ENCODE results near the gene EDC4.
"Not testable (repeated sequence)": the region's sequence is repeated elsewhere in the genome, so short reads cannot be mapped to it uniquely, and the experiment has no call there.

Gene EDC4

GRCh38 chr16:67848118-67848517 lies 24.7 kb upstream of the EDC4 start:
- DNase-seq (ENCODE audit: low read depth in 2 of 2) = no peak

DNA sequence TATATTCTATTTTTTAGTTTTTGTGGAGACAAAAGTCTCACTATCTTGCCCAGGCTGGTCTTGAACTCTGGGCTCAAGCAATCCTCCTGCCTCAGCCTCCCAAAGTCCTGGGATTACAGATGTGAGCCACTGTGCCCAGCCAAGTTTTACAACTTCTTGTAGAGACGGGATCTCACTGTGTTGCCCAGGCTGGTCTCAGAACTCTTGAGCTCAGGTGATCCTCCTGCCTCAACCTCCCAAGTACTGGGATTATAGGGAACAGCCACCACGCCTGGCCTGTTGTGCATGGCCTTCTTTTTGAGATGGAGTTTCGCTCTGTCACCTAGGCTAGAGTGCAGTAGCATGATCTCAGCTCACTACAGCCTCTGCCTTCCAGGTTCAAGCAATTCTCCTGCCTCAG lies 19.2 kb upstream of the EDC4 start:
- no peak for DNase-seq (ENCODE audit: low read depth in 2 of 2)

GRCh38 chr16:67855789-67856188 lies 17.1 kb upstream of the EDC4 start:
- no peak for DNase-seq (ENCODE audit: low read depth in 2 of 2)

DNA sequence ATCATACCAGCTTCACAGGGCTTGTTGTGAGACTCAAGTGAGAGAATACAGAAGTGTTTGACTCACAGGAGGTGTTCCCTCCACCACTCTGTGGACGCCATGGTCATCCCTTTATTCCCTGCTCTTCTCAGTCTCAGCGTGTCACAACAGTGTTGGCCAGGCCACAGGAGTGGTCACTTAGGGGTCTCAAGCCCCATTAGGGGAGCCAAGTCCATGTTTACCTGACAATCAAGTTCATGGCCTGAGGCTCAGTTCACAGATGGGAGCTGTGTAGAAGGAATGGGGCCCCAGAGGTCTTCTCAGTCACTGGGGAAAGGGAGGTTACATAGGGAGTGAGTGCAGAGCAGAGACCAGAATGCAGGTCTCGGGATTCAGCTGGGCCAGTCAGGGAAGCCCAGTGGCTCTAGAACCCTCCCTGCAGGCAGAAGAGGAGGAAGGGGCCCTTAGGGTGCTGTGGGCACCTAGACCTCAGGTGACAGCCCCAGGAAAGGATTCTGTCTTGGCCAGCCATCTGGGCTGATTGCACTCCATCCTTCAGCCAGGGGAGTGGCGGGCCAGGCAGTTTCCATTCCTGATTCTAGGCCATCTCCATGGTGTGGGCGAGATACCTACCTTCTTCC lies 15.8 kb upstream of the EDC4 start:
- DNase-seq (ENCODE audit: low read depth in 2 of 2) = no peak

- DNase-seq (ENCODE audit: low read depth in 2 of 2) = no peak
These were observed 15.2 kb upstream of the EDC4 start for GRCh38 chr16:67857547-67858233.

GRCh38 chr16:67858500-67858899 lies 14.4 kb upstream of the EDC4 start:
- no peak for DNase-seq (ENCODE audit: low read depth in 2 of 2)

- DNase-seq (ENCODE audit: low read depth in 2 of 2) = no peak
These were observed 12.1 kb upstream of the EDC4 start for GRCh38 chr16:67860589-67861398.

GRCh38 chr16:67861877-67862276 lies 11.0 kb upstream of the EDC4 start:
- DNase-seq (ENCODE audit: low read depth in 2 of 2) = no peak

DNA sequence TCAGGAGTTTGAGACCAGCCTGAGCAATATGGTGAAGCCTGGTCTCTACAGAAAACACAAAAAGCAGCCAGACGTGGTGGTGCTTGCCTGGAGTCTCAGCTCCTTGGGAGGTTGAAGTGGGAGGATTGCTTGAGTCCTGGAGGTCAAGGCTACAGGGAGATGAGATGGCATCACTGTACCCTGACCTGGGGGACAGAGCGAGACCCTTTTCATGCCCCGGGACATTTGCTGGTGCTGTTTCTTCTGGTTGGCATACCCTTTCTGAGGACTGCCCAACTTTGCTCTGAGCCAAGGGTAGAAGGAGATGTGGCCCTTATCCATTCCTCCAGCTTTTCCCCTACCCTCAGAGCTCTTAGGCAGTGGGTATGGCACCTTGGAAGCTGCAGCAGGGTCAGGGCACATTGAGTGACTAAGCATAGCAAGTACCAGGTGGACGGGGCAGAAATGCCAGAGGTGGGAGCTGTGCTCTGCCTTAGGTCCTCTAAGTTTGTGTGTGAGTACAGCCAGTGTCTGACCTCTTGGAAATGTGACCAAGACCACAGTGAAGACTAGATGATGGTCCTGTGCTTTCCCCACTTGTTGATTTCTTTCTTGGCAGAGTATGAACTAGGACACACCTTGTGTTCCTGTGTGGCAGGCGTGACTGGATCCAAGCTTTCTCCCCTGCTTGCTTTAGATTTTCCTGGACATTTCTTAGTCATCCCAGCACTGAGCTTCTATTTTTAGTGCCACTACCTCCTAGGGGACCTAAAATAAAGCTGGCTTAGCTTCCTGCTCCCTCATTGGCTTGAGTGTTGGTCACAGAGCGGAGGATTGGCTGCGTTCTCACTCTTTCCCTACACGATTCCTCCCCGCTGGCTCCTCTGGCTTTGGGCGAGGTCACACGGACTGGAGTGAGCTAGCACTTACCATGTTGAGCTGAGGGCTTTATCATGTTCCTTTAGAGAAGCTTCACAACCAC lies 9.9 kb upstream of the EDC4 start:
- no peak for DNase-seq (ENCODE audit: low read depth in 2 of 2)

- not testable (repeated sequence) for DNase-seq (ENCODE audit: low read depth in 2 of 2)
These were observed 8.8 kb upstream of the EDC4 start for GRCh38 chr16:67864044-67864443.

- DNase-seq (ENCODE audit: low read depth in 2 of 2) = no peak
These were observed 8.3 kb upstream of the EDC4 start for GRCh38 chr16:67864594-67864993.

DNA sequence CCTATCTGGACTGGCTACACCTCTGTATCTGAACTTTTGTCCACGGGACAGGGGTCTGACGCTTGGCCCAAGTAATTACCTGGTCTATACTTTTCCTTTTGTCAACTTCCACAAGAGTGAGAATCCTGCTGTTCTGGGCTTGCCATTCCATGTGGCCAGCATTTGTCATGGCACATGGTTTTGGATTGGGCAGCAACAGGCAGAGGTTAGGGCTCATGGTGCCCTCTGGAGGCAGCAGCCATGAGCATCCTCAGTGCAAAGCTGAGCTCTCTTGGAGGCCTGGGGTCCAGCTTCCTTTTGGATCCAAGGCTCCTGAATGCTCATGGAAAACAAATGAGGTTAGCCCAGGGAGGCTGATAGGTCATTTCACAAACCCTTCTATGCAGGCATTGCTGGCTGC lies 7.5 kb upstream of the EDC4 start:
- no peak for DNase-seq (ENCODE audit: low read depth in 2 of 2)

GRCh38 chr16:67868290-67868689 lies 4.6 kb upstream of the EDC4 start:
- DNase-seq (ENCODE audit: low read depth in 2 of 2) = no peak

DNA sequence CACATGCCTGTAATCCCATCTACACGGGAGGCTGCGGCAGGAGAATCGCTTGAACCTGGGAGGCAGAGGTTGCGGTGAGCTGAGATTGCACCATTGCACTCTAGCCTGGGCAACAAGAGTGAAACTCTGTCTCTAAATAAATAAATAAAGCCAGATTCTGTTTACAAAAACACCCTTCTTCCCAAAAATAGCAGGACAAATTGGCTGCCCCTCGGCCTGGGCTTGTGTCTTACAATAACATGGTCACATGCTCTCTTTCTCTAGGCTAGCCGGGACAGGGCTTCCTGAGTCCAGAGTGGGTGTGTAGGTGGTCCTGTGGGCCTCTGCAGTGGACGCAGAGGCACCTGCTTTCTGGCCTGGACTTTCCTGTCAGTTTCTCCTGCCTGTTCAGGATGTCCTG lies 3.2 kb upstream of the EDC4 start:
- no peak for DNase-seq (ENCODE audit: low read depth in 2 of 2)

- no peak for DNase-seq (ENCODE audit: low read depth in 2 of 2)
These were observed 1.6 kb upstream of the EDC4 start for GRCh38 chr16:67871256-67871655.

GRCh38 chr16:67872131-67872630 lies 671 bp upstream of the EDC4 start:
- no peak for DNase-seq (ENCODE audit: low read depth in 2 of 2)

GRCh38 chr16:67873435-67874370 lies 851 bp downstream of the EDC4 start:
- no peak for DNase-seq (ENCODE audit: low read depth in 2 of 2)

- no peak for DNase-seq (ENCODE audit: low read depth in 2 of 2)
These were observed 1.5 kb downstream of the EDC4 start for GRCh38 chr16:67874372-67874771.

GRCh38 chr16:67877064-67877463 lies 4.2 kb downstream of the EDC4 start:
- DNase-seq (ENCODE audit: low read depth in 2 of 2) = no peak

- DNase-seq (ENCODE audit: low read depth in 2 of 2) = no peak
These were observed 5.4 kb downstream of the EDC4 start for GRCh38 chr16:67878232-67878631.

Measured in stimulated activated CD4-positive, alpha-beta T cell treated with anti-CD3 and anti-CD28 coated beads, Interleukin-1b, Interleukin-23, amount 100 ng/mL, for 1 hour (primary cell).